AG10803 (cell line): Measurements from ENCODE around the gene HES7.
A peak's percentile ranks its signal among the peaks of the same experiment; 100 is the strongest.

Experiments
- DNase-seq: peaks from one replicate; pipeline ENCODE4 v3.0.0; 2010; ENCODE audit warnings: low read depth
- H3K4me3 ChIP-seq: 2 replicates; pipeline ENCODE4 v1.5.1; 2011; ENCODE audit warnings: mild to moderate bottlenecking, low read length, control low read depth
- TF ChIP-seq, protein P1 (sequence below): conservative IDR thresholded peaks from 2 replicates; pipeline ENCODE4 v1.5.1; 2011; ENCODE audit warnings: mild to moderate bottlenecking, low read length, control low read depth, inconsistent platforms

HES7 gene

DNA sequence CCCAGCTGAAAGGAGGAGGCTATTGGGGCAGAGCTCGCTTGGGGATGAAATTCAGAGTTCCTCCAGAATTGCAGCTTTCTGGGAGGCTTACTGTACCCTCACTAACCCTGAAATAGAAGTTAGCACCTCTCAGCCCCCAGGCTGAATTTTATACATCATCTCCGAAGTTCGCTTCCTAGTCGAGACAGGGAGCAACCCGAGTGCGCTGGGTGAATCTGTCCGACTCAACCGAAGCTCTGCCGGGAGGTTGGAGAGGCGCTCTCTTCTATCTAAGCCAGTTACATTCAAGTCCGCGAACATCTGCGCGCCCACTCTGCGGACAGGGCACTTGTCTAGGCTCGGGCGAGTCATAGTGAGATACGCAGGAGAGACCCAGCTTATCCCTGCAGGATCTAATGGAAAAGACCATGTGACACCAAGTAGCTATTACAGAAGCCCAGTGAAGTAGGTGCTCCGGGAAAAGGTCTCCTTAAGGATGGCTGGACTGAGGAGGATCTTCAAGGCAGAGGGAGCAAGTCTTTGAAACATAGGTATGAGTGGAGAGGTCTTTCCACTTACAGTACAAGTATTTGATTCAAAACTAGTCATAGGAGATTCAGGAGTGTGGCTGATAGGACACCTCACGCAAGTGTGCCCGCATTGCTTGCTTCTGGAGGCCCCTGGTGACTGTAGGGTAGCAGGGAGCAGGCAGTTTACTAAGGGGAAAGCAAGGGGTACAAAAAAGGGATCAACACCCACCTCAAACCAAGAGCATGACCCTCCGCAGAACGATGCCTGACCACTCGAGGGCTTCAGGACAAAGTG, 646 bp upstream of the HES7 start:
- TF ChIP-seq, protein P1, sequence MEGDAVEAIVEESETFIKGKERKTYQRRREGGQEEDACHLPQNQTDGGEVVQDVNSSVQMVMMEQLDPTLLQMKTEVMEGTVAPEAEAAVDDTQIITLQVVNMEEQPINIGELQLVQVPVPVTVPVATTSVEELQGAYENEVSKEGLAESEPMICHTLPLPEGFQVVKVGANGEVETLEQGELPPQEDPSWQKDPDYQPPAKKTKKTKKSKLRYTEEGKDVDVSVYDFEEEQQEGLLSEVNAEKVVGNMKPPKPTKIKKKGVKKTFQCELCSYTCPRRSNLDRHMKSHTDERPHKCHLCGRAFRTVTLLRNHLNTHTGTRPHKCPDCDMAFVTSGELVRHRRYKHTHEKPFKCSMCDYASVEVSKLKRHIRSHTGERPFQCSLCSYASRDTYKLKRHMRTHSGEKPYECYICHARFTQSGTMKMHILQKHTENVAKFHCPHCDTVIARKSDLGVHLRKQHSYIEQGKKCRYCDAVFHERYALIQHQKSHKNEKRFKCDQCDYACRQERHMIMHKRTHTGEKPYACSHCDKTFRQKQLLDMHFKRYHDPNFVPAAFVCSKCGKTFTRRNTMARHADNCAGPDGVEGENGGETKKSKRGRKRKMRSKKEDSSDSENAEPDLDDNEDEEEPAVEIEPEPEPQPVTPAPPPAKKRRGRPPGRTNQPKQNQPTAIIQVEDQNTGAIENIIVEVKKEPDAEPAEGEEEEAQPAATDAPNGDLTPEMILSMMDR, result no peak
- DNase-seq, result peak; percentile 34
- H3K4me3 ChIP-seq, result peak overlapping the region; percentile 69

DNA sequence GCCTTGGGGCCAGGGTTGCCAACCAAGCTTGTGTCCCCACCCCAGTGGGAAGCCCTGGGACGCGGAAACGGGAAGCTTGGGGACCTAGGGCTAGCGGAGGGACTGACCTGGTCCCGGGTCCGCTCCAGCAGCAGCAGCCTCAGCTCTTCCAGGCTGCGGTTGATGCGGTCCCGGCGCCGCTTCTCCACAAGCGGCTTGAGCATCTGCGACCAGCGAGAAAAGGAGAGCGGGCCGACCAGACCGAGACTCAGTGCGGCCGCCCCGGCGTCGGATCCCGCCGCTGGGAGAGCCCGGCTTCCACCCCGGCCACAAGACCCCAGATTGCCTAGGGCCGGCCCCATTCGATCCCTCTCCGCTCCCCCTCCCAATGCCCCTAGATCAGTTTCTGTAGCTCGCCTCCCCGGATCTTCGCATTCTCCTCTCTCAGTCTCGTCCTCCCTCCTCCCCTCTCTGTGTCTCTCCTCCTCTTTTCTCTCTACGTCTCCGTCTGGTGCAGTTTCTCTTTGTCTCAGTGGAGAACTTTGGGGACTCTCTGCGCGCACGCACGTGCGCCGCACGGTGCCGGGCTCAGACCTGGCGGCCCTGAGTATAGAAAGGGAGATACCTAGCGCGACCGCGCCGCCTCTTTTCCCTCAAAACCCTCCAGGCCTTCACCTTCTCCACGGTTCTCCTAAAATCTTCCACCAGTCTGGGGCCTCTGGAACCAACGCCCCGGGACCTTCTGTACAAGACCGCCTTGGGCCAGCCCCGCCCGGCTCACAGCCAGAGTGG, 797 bp downstream of the HES7 start:
- TF ChIP-seq, protein P1, result no peak
- H3K4me3 ChIP-seq, result peak overlapping the region; percentile 69
- peak; percentile 31 for DNase-seq

DNA sequence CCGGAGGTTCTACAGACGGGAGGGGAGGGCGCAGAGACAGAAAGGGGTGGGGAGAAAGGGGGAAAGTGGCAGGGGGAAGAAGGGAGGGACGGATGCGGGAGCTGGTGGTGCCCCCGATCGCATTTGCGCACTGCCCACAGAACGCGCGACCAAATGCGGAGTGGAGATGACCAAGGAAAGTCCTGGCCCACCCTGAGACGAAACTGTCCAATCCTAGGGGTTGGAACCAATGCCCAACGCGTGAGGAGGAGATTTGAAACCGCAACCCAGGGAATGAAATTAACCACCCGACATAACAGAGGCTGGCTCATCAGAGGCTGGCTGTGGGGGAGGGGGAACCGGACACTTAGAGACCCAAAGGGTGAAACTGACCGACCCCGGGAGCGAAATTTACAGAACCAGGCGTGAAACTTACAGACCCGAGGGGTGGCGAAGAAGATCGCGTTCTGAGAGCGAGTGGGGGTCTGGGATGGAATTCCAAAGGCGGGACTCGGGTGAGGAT, 1.4 kb downstream of the HES7 start:
- H3K4me3 ChIP-seq, result peak overlapping the region; percentile 69
- DNase-seq, result peak; percentile 44
- TF ChIP-seq, protein P1, result no peak

DNA sequence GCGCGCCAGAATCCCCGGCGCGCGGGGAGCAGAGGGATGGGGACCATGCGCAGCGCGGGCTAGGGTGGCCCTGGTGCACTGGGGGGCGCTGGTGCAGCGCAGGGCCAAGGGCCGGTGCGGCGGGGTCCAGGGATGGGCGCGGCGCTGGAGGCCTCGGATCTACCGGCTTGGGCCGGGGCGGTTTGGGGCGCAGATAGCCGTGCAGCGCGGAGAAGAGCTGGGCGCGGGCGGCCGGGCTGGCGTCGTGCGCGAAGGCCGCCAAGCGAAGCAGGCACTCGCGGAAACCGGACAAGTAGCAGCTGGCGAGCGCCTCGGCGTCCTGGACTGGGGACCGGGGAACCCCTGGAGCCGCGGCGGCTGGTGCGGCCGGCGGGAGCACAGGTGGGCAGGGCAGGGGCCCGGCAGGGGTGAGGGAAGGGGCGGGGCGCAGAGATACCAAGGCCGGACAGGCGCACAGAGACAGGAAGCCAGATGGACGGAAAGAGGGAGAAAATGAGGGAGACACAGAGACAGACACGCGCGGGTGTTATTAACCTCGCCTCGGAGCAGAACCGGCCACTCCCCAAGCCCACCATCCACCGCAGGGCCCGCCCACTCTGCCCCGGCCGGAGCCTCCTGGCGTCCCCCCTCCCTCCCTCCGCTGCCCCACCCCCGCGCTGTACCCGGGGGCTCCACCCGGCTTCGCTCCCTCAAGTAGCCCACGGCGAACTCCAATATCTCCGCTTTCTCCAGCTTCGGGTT, 2.1 kb downstream of the HES7 start:
- peak; percentile 56 for DNase-seq
- TF ChIP-seq, protein P1, result peak; percentile 32
- peak overlapping the region; percentile 69 for H3K4me3 ChIP-seq

DNA sequence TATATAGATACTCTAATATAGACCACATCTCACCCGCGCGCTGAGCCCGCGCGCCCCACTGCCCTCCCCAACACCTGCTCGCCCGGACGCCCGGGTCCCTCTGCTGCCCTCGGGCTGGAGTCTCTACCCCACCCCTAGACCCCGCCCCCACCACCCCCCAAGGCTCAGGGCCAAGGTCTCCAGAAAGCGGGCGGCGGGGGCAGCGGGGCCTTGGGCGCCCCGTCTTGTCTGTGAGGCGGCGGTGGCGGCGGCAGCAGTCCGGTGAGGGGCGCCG, 2.6 kb downstream of the HES7 start:
- H3K4me3 ChIP-seq, result peak overlapping the region; percentile 69
- DNase-seq, result no peak
- TF ChIP-seq, protein P1, result no peak

DNA sequence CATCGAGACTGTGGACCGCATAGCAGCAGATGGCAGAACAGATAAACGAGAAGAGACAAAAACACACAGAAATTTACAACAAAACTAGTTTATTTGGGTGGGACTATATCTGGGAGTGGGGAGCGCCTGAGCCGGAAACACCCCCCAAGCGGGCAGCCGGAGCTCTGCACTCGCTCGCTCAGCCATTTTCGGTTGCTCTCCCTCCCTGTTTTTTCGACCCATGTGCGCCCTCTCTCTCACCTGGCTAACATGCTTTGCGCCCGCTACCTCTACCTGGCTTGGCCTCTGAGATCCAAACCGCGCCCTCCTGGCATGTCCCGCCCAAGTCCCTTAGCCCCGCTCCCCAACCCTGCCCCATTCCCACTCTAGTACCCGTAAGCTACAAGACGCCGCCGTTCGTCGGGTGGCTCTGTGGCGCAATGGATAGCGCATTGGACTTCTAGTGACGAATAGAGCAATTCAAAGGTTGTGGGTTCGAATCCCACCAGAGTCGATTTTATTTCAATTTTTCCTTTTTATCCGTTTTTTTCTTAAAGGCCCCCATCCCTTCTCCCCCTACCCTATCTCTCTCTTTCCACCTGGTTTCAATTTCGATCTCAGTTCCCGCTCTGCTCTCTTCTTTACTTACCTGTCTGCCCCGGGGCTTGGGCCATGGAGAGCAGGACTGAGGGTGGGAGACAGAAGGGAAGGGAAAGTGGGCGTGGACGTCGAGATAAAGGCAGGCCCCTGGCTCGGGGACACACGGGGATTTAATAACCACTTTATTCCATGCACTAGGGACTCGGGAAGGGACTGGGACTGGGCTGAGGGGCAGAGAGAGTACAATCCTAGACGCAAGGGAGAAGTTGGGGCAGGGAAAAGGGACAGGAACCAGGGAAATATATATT, 3.1 kb downstream of the HES7 start:
- TF ChIP-seq, protein P1, result peak; percentile 53
- peak; percentile 69 for DNase-seq
- H3K4me3 ChIP-seq, result peak overlapping the region; percentile 69
